K562 (cell line): ENCODE results near the gene KRTAP2-2. TPM values are rescaled to one million over a fixed set of nuclear protein-coding genes. Genes with fewer than 3 reads are reported as not detected.

Source experiments
- ATAC-seq: fragments of 200-7000 bp; cut with Tn5 transposase; 3 replicates; pipeline ENCODE4 v1.9.1; 2020; ENCODE audit warnings: moderate library complexity
- BruUV-seq: library from RNA; stranded (reverse); fragments of 400-500 nt; replicated peaks from 2 replicates; lab custom pipeline; 2021; lab: Mats Ljungman, UMichigan
- CTCF ChIA-PET: fragments of 300-600 bp; formaldehyde crosslinking; extraction: SDS; loops from one replicate; lab custom pipeline; 2021; ENCODE audit warnings: low intra/inter-chr PET ratio; lab: Yijun Ruan, JAX
- POLR2A ChIA-PET: fragments of 300-600, 350-650 bp; sonication (Branson Sonifier 250); formaldehyde crosslinking; extraction: SDS; loops from one replicate; lab custom pipeline; 2021; ENCODE audit warnings: antibody characterized with exemption, inconsistent platforms; lab: Yijun Ruan, JAX
- DNase-seq, 4 experiments: peaks; one replicate each; pipeline versions ENCODE4 v3.0.0 to v3.0.0-alpha.2; 2011 to 2018; ENCODE audit warnings: low spot score in 3 of 4, mixed read lengths in 3 of 4; ENCODE audit errors: extremely low read depth in 1 of 4
- FAIRE-seq: peaks from 2 replicates; lab custom pipeline; 2011; peaks lifted over from hg19 to GRCh38; lab: Jason Lieb, UNC
- H2AFZ ChIP-seq: 2 replicates; pipeline ENCODE4 v1.6.0; 2011; ENCODE audit warnings: low read depth, low read length, control low read depth, inconsistent platforms
- H3K27ac ChIP-seq: fragments of 200-600 bp; 3 replicates; pipeline ENCODE4 v1.8.0; 2011; ENCODE audit warnings: low read depth, mild to moderate bottlenecking, control low read depth, inconsistent platforms, low read length, moderate library complexity, mixed read lengths; ENCODE audit errors: extremely low read depth
- H3K27me3 ChIP-seq, 2 experiments: fragments of 300-600 bp in 1 of 2; 2 replicates in 1 of 2; 3 replicates in 1 of 2; pipeline versions ENCODE4 v1.6.0 to v1.8.0; 2011; ENCODE audit warnings: inconsistent platforms in 2 of 2, low read length in 2 of 2, mild to moderate bottlenecking in 1 of 2, mixed read lengths in 1 of 2, moderate library complexity in 1 of 2; ENCODE audit not compliant: control insufficient read depth in 2 of 2, insufficient read depth in 2 of 2
- H3K36me3 ChIP-seq: fragments of 300-600 bp; 3 replicates; pipeline ENCODE4 v1.8.0; 2011; ENCODE audit warnings: mild to moderate bottlenecking, low read length, inconsistent platforms; ENCODE audit not compliant: control insufficient read depth, insufficient read depth
- H3K4me1 ChIP-seq, 2 experiments: fragments of 200-600 bp in 1 of 2; replicated peaks in 1 of 2; 2 replicates in 1 of 2; 3 replicates in 1 of 2; pipeline versions ENCODE4 v1.5.1 to v1.8.0; 2011; ENCODE audit warnings: inconsistent platforms in 2 of 2, low read length in 2 of 2, mild to moderate bottlenecking in 1 of 2, mixed read lengths in 1 of 2, moderate library complexity in 1 of 2; ENCODE audit not compliant: control insufficient read depth in 2 of 2, insufficient read depth in 2 of 2
- H3K4me2 ChIP-seq: 2 replicates; pipeline ENCODE4 v1.6.1; 2011; ENCODE audit warnings: low read length, control low read depth, inconsistent platforms, mixed read lengths; ENCODE audit not compliant: insufficient read depth
- H3K4me3 ChIP-seq: fragments of 200-600 bp; sonication (generic), shearing (Covaris generic); 2 replicates; pipeline ENCODE4 v1.5.1; 2016; ENCODE audit warnings: control low read depth, inconsistent platforms
- H3K79me2 ChIP-seq: fragments of 200-600 bp; 3 replicates; pipeline ENCODE4 v1.8.0; 2011; ENCODE audit warnings: low read length, inconsistent platforms; ENCODE audit not compliant: control insufficient read depth, insufficient read depth
- H3K9ac ChIP-seq, 2 experiments: 2 replicates each; pipeline versions ENCODE4 v1.6.0 to v1.6.1; 2011; ENCODE audit warnings: low read depth in 2 of 2, low read length in 2 of 2, control low read depth in 1 of 2, inconsistent platforms in 1 of 2, mild to moderate bottlenecking in 1 of 2, mixed read lengths in 1 of 2; ENCODE audit not compliant: insufficient read depth in 1 of 2
- H3K9me1 ChIP-seq: one replicate; pipeline ENCODE4 v1.6.0; 2011; ENCODE audit warnings: inconsistent platforms, mild to moderate bottlenecking, low read length, moderate library complexity; ENCODE audit not compliant: control insufficient read depth, insufficient read depth
- H3K9me3 ChIP-seq: replicated peaks from 2 replicates; pipeline ENCODE4 v1.5.1; 2011; ENCODE audit warnings: low read depth, low read length, inconsistent platforms; ENCODE audit not compliant: control insufficient read depth, insufficient read depth
- H4K20me1 ChIP-seq: replicated peaks from 2 replicates; pipeline ENCODE4 v1.6.1; 2011; ENCODE audit warnings: low read length, inconsistent platforms, mixed read lengths; ENCODE audit not compliant: control insufficient read depth, insufficient read depth
- GABPB2 ChIP-seq: fragments of 250-450 bp; sonication (Bioruptor Pico); conservative IDR thresholded peaks from 2 replicates; pipeline ENCODE4 v1.5.1; 2021; ENCODE audit warnings: mild to moderate bottlenecking
- POLR3A ChIP-seq: IDR thresholded peaks from 2 replicates; pipeline ENCODE4 v1.6.1; 2011; ENCODE audit warnings: borderline replicate concordance, mild to moderate bottlenecking, moderate library complexity; ENCODE audit not compliant: insufficient read length, insufficient read depth; ENCODE audit errors: extremely low read depth
- RAD21 ChIP-seq, 2 experiments: fragments of 250-450 bp in 1 of 2; fragments of 450-650 bp in 1 of 2; sonication (Bioruptor Pico) in 1 of 2; formaldehyde crosslinking in 1 of 2; IDR thresholded peaks in 1 of 2; conservative IDR thresholded peaks in 1 of 2; 2 replicates each; pipeline versions ENCODE4 v1.4.0 to v1.8.0; 2020 to 2022; ENCODE audit warnings: mild to moderate bottlenecking in 2 of 2, moderate library complexity in 1 of 2
- RFX7 ChIP-seq: fragments of 250-450 bp; sonication (Bioruptor Pico); IDR thresholded peaks from 2 replicates; pipeline ENCODE4 v1.5.1; 2021; ENCODE audit warnings: mild to moderate bottlenecking
- SMARCC2 ChIP-seq: fragments of 450-650 bp; IDR thresholded peaks from 2 replicates; pipeline ENCODE4 v1.6.1; 2017; ENCODE audit warnings: antibody characterized with exemption, moderate library complexity, mild to moderate bottlenecking, low read depth
- SRSF9 ChIP-seq: fragments of 200-400 bp; formaldehyde crosslinking; IDR thresholded peaks from 2 replicates; pipeline ENCODE4 v1.6.1; 2017; ENCODE audit warnings: low read depth, low read length, borderline replicate concordance
- USF2 ChIP-seq: sonication (generic); formaldehyde crosslinking; IDR thresholded peaks from 2 replicates; pipeline ENCODE4 v1.5.0; 2020; ENCODE audit warnings: missing genetic modification reagents
- XRCC3 ChIP-seq: fragments of 450-650 bp; IDR thresholded peaks from 2 replicates; pipeline ENCODE4 v1.6.1; 2017; ENCODE audit warnings: mild to moderate bottlenecking, moderate library complexity
- ZNF584 ChIP-seq: fragments of 200-800 bp; sonication (Bioruptor generic); IDR thresholded peaks from 2 replicates; pipeline ENCODE4 v1.6.1; 2016; ENCODE audit warnings: low read depth, mild to moderate bottlenecking, missing genetic modification characterization, missing compliant biosample characterization
- ZNF695 ChIP-seq: fragments of 450-650 bp; formaldehyde crosslinking; IDR thresholded peaks from 2 replicates; pipeline ENCODE4 v1.4.0; 2020; ENCODE audit warnings: mild to moderate bottlenecking, moderate library complexity
- in situ Hi-C: fragments of 300-500 bp; cut with MboI; formaldehyde crosslinking; loops from 4 replicates; pipeline ENCODE4 v1.15.0; 2018; ENCODE audit warnings: inconsistent platforms, mixed read lengths
- intact Hi-C: fragments of 100-400 bp; cut with micrococcal nuclease; formaldehyde crosslinking; loops from 2 replicates; pipeline ENCODE4 v1.14.2; 2022
- polyA plus RNA-seq, 8 experiments: library from polyadenylated mRNA; depleted of rRNA in 4 of 8; stranded (reverse) in 5 of 8; unstranded in 3 of 8; fragments of >200 nt; fragmentation: Nextera tagmentation in 2 of 8; fragmentation: Illumina TruSeq in 1 of 8; extraction: Ambion mirVana in 2 of 8; extraction: Trizol in 1 of 8; gene quantifications; 2 replicates each; pipeline versions ENCODE4 v1.2.1 to v1.2.3, GENCODE V29; 2011 to 2014; ENCODE audit warnings: inconsistent platforms in 1 of 8, missing spikeins in 1 of 8
- total RNA-seq, 7 experiments: library from RNA; depleted of rRNA in 6 of 7; stranded (reverse); fragments of >200 nt in 6 of 7; fragmentation: Illumina TruSeq in 2 of 7; extraction: Trizol in 2 of 7; gene quantifications; 2 replicates each; pipeline versions ENCODE4 v1.2.1 to v1.2.3, GENCODE V29; 2011 to 2021; ENCODE audit warnings: low replicate concordance in 1 of 7
- TF ChIP-seq, protein P1 (sequence below), 2 experiments: fragments of 250-450 bp in 1 of 2; fragments of 450-650 bp in 1 of 2; sonication (Bioruptor Pico) in 1 of 2; IDR thresholded peaks; 2 replicates each; pipeline versions ENCODE4 v1.6.1 to v1.8.0; 2016 to 2021; ENCODE audit warnings: mild to moderate bottlenecking in 2 of 2, moderate library complexity in 2 of 2, missing compliant biosample characterization in 1 of 2, missing genetic modification characterization in 1 of 2

The KRTAP2-2 gene
- total and polyA plus RNA-seq, 9 of the 15 experiments (the other 6 are each of a cell fraction or from before 2014, with no cell fraction given): not detected

DNA sequence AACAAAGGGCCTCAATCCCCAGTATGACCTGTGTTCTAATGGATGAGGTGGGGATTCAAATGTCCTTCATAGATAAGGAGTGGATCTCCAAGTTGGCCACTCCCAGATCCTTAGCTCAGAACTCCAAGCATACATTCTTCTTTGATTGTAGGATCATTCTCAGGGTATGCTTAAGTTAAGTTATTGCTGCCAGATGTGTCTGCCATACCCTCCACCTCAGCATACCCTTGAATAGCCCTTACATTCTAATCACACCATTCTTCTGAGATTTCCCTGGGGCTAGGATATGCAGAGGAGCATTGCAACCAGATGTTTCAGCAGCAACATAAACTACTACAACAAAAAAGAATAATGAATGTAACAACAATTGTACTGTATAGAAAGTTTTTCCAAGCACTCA, 12.3 kb upstream of the KRTAP2-2 start:
- CTCF ChIA-PET: no interaction called here
- in situ Hi-C loops: no loop called here

More for the DNA sequence above, 12.3 kb upstream of the KRTAP2-2 start:
- no TSS peak for BruUV-seq
- Histone ChIP-seq H3K9me1 (no peaks in the 10 kb centered on the region), H4K20me1 (no peaks in the 10 kb centered on the region), H3K9ac (no peak overlapping the region), H3K9me3 (no peaks in the 10 kb centered on the region), H3K27ac (no peak overlapping the region), H3K4me1 (peaks cover 0 to 5% of the 10 kb centered on the region in 2 experiments; a peak in 2 of 5 replicates), H2AFZ (no peak overlapping the region), H3K4me3 (no peak overlapping the region), H3K27me3 (no peaks in the 10 kb centered on the region; a peak in 1 of 5 replicates), H3K36me3 (no peaks in the 10 kb centered on the region), H3K79me2 (no peaks in the 10 kb centered on the region), H3K4me2 (no peak overlapping the region)
- POLR2A ChIA-PET: interaction anchor here (0.6 kb wide), 1 partner anchor 38 kb away, joined by 3 read pairs; the partner anchor contains the start of gene KRTAP4-9
- FAIRE-seq (no peak), ATAC-seq (no peak), DNase-seq (no peak)
- intact Hi-C loops: no loop called here
- TF ChIP-seq ZNF584 (CRISPR knock-in tag): no peak
- TF ChIP-seq RAD21 (CRISPR knock-in tag; conservative IDR thresholded peaks at IDR 0.05 in 1 of 2, IDR thresholded peaks at IDR 0.05 in 1 of 2): no peak
- TF ChIP-seq ZNF695 (CRISPR knock-in tag): no peak
- TF ChIP-seq USF2 (CRISPR knock-in tag): no peak
- no peak for TF ChIP-seq SRSF9
- no peak for TF ChIP-seq XRCC3
- no peak for TF ChIP-seq RFX7 (CRISPR knock-in tag)
- TF ChIP-seq GABPB2 (CRISPR knock-in tag): no peak
- TF ChIP-seq, protein P1, sequence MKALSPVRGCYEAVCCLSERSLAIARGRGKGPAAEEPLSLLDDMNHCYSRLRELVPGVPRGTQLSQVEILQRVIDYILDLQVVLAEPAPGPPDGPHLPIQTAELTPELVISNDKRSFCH (CRISPR knock-in tag; IDR thresholded peaks at IDR 0.05): no peak
- TF ChIP-seq, protein P1 (tag; IDR thresholded peaks at IDR 0.05): no peak
- TF ChIP-seq SMARCC2: no peak
- no peak for TF ChIP-seq POLR3A
